Suppressor macrophage (primary cell): ENCODE measurements around the gene TMSB10.

Experiments
- DNase-seq, 4 experiments: peaks; one replicate each; pipeline ENCODE4 v3.0.0-alpha.2; 2020 to 2022

Gene TMSB10

DNA sequence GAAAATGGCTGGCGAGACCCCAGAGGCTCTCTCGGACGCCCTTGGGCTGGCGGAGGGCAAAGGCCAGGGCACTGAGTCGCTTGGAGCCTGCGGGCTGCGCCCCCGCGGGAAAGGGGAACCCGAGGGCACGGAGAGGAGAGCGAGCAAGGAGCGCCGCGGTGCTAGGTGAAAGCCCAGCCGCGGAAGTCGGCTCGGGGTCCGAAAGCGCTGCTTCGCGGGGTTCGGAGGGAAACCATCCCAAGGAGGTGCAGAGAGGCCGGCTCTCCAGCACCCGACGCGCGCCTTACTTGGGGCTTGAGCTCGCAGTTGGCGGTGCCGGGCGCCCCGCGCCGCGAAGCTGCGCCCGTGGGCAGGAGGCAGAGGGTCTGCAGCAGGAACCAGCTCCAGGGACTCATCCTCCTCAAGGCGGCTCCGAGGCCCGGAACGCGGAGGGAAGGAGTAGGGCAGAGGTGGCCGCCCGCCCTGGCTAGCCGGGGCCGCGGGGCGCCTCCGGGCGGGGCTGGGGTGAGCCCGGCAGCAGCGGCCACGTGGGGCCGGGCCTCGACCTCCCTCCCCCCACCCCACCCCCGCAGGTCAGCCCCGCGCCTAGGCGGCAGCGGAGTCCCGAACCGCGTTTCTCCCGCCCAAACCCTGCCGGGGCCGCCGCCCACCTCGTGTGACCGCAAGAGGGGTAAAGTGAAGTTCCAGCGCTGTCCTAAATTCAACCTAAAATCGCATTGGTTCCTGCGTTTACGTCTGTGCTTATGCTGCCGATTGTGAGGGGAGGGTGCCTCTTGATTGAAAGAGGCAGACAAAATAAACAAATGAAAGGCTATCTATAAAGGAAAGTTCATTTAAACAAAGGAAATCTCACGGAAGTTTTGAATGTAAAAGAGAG lies 24.6 kb upstream of the TMSB10 start, which contains the start of gene TRABD2A:
Gene TRABD2A (minus strand): TSS at position 440 of the 877 bp plus-strand sequence. CDS start 45 bp downstream, at position 395.
- DNase-seq, result peak; percentile 38 to 74 (median 53)

DNA sequence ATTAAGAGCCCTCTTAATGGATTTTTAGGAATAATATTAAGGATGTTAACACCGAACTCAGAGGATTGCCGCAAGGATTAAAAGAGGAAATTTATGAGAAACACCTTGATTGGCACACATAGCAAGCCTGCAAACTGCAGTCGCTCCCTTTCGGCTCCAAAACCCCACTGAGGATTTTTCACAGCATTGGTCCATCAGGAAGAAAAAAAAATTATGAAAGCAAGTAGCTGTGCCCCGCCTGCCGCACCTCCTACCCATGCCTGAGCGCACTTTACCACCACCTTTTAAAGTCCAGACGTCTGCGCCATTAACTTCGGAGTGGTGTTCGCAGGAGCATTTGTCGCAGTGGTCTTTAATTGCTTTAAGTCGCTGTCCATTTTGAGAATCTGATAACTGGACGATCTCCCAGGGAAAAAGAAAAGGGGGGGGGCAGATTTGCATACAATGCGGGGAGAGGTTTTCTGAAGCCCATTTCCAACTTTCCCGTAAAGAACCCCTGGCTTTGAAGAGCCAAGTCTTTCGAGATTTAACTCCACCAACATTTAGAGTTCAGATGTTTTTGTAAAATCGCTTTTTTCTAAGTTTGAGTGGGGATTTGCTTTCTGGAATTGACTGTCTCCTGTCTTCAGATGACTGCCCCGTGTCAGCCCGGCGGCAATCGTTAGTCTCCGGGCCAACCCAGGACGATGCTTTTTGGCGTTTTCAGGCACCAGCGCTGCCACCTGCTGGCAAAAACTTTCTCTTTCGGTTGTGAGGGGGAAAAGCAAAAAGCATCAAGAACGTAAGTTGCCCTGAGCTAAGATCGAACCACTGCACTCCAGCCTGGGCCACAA lies 23.7 kb upstream of the TMSB10 start:
- peak; percentile 80 to 88 (median 86) for DNase-seq

DNA sequence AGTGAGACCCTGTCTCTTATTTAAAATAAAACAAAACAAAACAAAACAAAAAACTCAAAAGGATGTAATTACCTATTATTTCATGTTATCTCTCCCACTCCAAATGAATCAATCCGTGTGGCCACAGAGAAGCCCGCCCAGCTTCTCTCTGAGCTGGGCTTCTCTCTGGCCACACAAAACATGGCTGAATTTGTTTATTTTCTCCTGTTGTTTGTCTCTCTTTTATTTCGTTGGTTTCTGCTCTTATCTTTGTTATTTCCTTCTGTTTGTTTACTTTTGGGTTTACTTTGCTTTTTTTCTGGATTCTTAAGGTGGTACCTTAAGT lies 23.1 kb upstream of the TMSB10 start:
- no peak for DNase-seq

DNA sequence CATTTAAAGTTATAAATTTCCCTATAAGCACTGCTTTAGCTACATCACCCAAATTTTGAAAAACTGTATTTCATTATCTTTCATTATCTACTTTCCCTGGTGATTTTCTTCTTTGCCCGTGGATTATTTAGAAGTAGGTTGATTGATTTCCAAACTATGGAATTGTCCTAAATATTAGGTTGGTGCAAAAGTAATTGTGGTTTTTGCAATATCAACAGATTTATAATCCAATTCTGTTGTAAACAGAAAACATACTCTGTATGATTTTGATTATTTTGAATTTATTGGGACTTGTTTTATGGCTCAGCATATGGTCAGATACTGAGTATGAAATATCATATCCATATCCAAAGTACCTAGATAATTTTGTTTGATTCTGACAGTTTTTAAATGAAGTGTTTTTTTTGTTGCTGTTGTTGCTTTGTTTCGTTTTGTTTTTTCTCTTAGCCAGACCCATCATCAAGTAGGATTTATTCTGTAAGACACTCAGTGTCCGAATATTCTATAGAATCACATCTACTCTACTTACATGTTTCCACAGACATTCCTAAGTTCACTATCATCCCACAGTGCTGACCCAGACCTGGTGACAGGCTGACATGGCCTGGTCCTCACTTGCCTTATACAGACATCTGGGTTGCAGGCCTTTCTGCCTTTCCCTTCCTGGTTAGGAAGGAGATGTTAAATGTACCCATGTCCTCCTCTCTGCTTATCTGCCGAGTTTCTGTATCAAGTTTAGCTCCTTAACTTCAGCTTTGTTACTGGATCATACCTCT lies 22.5 kb upstream of the TMSB10 start:
- no peak for DNase-seq

DNA sequence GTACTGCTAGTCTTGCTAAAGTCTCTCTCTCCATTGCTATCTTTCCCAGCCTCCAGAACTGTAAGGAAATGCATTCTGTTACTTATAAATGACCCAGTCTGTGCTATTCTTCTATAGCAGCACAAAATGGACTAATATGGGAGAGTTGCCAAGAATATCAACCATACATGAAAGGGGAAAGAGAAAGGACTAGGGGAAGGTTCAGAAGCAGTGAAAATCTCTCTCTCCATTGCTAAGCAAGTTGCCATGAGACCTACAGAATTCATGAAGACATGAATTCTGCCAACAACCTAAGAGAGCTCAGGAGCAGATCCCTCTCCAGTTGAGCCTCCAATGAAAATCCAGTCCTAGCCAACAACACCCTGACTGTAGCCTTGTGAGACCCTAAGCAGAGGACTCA lies 21.0 kb upstream of the TMSB10 start:
- DNase-seq, result no peak

DNA sequence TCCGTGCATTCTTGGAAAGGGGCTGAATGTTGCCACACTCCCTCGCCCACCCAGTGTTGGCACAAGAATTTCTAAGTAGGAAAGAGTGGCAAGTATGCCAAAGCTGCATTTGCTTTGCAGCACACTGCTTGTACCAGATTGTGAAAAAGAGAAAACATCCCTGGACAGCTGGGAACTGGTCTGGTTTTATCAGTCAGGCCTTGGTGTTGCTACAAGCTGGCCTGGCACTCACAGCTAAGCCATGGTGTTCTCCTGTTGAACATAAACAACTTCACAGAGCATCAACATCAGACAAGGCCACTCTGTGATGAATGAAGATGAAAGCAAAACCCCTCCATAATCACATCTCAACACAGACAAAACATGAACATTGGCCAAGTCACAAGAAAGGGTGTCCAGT lies 20.3 kb upstream of the TMSB10 start:
- no peak for DNase-seq

DNA sequence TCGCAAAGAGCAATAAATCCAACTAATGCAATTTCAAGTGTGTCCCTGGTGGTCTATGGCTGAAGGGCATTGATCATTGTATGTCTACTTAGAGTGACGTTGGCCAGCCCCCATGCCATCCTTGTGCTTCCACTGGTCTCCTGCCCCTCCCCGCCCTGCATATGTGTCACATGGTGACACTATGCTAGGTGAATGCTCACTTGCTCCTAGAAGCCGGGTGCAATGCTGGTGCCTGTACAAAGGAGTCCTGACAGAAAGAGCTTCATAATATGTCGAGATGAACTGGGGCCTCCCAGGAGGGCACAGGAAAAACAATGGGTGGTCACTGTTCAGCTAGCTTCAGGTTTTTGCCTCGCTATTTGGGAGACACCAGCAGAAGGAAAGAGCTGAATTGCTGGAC lies 18.7 kb upstream of the TMSB10 start:
- no peak for DNase-seq

DNA sequence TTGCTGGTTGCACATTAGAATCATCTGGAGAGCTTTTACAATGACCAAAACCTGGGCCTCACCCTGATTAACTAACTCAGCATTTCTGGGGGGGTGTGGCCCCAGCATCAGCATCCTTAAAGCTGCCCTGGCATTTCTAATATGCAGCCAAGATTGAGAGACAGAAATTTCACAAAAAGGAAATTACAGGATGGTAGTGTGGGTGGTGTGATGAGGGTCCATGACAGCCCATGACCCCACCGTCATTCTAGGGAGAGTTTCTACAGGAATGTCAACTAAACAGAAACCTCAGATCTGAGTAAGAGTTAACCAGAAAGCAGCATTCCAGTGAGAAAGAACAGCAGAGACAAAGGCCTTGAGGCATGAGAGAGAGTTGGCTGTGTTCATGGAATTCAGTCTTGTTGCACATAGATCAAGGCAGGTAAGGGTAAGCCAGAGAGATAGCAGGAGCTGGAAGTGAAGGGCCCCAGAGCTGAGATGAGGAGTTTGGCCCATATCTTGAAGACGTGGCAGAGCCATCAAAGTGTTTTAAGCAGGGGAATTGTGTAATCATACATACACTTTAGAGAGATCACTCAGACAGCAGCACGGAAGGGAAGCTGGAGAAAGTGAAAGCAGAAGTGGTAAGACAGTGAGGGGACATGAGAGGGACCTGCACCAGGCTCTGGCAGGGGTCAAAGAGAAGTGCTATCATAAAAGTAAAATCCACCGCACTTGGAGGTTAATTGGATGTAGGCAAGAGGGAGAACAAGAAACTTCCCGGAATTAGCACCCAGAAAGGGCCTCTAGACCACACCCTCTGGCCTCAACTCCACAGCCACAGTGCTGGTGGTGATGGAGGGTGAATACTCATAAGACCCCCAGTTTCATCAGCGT lies 16.8 kb upstream of the TMSB10 start:
- DNase-seq, result peak; percentile 72 to 90 (median 84)

DNA sequence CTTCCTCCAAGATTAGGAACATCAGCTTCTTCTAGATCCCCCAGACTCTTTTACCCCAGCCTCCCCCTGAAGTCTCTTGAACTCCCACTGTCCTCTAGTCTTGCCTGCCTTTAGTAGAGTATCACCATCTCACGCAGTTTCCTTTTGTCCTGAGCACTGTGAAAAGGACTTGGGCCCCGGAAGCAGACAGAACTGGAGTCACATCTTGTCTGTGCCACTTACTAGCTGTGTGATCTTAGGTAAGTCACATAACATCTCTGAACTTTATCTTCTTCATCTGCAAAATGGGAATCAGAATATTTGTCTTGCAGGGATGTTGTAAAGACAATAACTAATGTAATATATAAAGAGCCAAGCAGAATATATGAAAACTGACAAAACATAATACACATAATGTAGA lies 16.1 kb upstream of the TMSB10 start:
- DNase-seq, result no peak

DNA sequence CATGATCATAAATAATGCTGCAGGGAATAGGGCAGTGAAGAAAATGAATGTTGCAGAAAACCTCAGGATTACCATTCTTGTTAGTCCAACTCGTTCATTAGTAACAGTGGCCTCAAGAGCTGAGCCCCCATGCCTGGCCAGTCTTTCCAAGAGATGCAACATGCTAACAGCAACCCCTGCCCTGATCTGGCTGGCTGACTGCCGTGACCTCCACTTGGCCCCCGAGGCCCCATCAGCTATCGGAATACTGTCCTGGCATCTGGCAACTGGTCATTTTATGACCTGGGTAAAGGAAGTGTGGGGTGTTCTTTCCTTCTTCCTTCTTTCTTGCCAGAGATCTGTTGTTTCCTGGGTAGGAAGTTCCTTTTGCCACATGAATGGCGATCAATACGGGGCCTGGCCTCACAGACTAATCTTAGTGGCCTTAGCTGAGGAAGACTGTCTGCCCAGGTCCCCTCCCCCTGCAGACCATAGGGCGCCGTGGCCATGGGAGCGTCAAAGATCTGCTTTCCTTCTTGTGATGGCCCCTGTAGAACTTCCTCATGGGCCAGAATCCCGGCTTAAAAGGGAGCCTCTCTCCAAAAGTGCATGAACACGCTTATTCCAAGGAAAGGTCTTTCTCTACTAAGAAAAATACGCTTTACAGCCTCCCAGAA lies 14.0 kb upstream of the TMSB10 start:
- no peak for DNase-seq

DNA sequence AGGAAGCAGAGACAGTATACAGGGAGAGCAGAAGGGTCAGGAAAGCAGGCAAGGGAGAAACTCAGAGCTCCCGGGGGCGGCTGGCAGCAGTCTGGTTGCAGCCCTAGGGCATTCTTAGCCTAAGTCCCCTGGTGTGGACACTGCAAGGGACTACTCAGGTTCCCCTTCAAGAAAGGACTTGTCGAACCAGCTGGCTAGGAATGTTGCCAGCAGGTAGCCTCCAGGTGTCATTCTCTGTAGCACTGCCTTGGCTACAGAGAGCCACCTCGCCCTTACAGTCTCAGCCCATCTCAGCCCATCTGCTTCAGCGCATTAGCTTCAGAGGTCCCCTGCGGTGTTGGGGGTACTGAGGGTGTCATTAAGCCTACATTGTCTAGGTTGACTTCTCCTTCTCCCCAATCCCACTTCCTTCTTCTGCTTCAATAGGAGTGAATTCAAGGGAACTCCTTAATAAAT lies 11.3 kb upstream of the TMSB10 start:
- peak in 3 of 4 experiments; percentile 30 to 35 (median 34) for DNase-seq

DNA sequence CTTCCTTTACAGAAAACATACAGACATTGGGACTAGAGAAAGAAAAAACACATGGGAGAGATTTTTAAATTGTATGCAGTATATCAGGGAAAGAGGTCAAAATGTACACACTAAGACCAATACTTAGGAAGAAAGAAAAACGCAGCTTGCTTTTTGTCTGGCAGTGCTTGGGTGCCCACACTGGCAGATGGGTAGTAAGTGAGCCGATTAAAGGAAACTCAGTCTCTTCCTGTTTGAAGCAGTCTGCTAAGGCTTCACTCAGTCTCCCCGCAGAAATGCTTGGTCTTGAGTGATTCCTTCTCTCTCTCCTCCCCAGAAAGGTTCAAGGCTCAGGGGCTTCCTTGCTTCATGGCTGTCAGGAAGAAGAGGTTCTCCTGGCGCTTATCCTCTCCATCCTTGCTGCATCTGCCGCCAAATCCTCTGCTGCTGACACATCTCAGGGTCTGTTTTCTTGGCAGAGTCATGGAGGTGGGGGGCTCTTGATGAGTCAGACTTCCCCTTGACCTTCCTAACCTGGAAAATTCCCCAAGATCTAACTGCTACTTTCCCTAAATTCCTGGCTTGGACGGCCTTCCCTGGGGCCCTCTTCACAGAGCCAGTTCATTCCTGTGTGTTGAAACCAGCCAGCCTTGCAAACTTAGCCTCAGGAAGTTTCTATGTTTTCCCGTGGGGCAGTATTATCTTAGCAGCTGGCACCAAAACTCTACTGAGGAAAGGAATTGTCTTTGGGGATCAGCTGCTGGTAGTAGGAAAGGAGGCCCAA lies 10.5 kb upstream of the TMSB10 start:
- DNase-seq, result peak in 2 of 4 experiments; percentile 36 to 45

DNA sequence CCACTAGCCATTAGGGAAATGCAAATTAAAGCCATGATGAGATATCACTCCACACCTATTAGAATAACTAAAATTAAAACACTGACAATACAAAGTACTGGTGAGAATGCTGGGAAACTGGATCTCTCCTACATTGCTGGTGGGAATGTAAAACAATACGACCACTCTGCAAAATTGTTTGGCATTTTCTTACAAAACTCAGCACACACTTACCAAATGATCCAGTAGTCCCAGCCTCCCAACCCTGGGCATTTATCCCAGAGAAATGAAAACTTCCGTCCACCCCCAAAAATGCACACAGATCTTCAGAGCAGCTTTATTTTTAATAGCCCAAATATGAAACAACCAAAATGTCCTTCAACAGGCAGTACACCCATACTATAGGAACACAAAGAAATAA lies 8.9 kb upstream of the TMSB10 start:
- no peak for DNase-seq

DNA sequence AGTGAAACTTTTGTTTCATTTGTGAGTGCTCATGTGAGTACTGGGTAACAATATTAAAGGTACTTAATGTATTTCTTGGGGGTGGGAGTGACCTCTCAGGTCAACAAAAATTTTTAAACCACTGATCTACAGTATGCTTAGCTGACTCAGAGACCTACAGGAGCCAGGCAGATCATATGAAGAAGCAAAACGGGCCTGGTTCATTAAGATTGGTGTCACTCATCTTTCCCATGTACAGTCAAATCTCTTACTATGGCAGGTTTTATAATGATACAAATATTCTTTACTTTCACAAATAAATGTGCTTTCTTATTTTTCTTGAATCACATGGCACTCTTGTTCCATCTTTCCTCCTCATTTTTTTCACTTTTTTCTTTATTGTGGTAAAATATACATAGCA lies 7.7 kb upstream of the TMSB10 start:
- DNase-seq, result peak in 2 of 4 experiments; percentile 22 to 32

DNA sequence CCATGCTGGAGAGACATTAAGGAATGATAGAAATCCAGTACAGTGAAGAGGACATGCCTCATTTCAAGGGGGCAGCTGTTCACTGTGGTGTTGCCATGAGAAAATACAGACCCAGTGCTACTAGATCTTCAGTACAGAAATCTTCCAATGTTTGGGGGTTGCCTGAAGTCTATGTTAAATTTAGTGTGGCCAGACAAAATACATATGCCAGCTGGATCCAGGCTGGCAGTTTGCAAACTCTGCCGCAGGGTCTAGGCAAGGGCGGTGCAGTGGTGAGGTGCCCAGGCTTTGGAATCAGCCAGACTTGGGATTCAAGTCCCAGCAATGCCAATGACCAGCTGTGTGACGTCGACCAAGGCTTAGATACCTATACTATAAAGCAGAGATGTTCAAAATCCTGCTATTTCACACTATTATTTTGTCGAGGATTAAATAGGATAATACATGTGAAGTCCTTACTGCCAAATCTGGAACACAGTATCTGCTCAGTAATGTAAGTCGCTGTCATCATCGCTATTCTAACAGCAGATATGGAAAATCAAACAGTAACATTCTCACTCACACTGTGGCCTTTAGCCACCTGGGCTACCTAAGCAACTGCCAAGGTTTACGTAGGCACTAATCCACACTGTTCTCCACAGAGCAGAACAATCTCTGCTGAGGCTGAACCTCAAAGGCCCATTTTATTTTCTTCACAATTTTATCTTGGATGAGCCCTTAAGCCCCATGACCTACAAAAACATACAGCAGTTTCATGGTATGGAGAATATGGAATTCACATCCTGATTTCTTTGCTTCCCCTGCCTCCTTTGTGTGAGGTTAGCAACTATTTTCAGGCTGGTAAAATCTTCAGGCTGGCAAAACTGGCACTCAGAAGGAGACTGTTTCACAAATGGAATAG lies 5.9 kb upstream of the TMSB10 start:
- DNase-seq, result no peak

DNA sequence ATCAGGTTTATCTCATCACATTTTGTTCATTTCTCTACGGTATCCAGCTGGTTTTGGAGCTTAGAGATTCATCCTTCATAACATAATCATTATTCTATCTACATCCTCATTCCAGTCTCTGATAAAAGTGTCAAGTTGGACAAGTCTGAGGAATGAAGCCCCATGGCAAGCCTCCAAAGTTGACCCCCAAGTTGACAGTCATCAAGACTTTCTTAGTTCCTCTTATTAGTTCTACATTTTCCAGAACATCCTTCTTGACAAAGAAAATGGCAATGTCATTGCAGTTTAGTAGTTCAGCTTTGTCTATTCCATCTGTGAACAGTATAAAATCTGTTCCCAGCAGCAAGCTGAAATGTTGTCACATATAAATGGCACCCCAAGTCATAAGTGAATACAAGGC lies 4.5 kb upstream of the TMSB10 start:
- peak; percentile 37 to 59 (median 54) for DNase-seq

DNA sequence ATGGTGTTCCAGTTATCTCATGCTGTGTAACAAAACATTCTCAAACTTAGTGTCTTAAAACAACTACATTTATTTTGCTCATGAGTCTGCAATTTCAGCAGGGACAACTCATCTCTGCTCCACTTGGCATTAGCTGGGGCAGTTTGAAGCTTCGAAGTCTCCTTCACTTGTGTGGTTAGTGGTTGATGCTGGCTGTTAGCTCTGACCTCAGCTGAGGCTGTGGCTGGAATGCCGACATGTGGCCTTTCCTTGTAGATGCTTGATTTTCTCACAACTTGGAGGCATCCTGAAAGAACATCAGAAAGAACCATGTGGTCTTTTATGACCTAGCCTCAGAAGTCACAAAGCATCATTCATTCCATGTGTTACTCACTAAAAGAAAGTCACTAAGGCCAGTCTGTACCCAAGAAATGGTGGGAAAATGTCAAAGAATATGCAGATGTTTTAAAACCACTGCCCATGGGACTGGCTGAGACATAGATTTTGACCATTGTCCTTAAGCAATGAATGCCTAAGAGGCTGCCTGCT lies 3.8 kb upstream of the TMSB10 start:
- peak in 1 of 4 experiments; percentile 33 for DNase-seq

DNA sequence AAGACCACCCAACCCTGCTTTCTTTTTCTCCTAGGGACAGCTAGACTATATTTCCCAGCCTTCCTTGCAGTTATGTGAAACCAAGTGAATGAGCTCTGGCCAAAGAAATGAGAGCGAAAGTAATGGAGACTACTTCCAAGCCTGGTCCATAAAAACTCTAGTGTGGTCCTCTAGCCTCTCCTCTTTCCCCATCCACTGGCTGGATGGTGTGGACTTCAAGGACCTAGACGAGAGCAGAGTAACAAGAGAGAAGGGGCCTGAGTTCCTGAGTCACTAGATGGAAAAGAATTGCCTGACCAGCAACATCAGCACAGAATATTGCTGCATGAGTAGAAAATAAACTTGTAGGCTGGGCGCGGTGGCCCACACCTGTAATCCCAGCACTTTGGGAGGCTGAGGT lies 2.9 kb upstream of the TMSB10 start:
- DNase-seq, result no peak

DNA sequence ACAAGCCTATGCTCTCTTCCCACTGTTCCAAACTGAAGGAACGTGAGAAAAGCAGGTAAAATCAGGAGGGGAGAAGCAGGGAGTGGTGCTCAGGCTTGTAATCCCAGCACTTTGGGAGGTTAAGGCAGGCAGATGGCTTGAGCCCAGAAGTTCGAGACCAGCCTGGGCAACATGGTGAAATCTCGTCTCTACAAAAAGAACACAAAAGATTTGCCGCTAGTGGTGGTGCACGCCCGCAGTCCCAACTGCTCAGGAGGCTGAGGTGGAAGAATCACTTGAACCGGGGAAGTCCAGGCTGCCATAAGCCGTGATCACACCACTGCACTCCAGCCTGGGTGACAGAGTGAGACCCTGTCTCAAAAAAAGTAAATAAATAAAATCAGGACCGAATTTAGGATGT lies 1.3 kb upstream of the TMSB10 start:
- DNase-seq, result no peak
